ENCODE data around the gene BSG.
"Not testable (repeated sequence)": the region's sequence is repeated elsewhere in the genome, so short reads cannot be mapped to it uniquely, and the experiment has no call there.

The BSG gene

GRCh38 chr19:604355-604754 lies 32.0 kb downstream of the BSG start:
- no peak for DNase-seq (ENCODE audit: low spot score)

GRCh38 chr19:605061-605971 lies 32.9 kb downstream of the BSG start:
- DNase-seq (ENCODE audit: low spot score) = not testable (repeated sequence)

GRCh38 chr19:607301-608154 lies 35.1 kb downstream of the BSG start:
- DNase-seq (ENCODE audit: low spot score) = no peak

- DNase-seq (ENCODE audit: low spot score) = no peak
Measured at GRCh38 chr19:608155-609003, 36.0 kb downstream of the BSG start.

- DNase-seq (ENCODE audit: low spot score) = no peak
Measured at GRCh38 chr19:609004-609346, 36.6 kb downstream of the BSG start.

- no peak for DNase-seq (ENCODE audit: low spot score)
Measured at GRCh38 chr19:610071-610800, 37.8 kb downstream of the BSG start.

- DNase-seq (ENCODE audit: low spot score) = no peak
Measured at GRCh38 chr19:610801-611480, 38.5 kb downstream of the BSG start.

- no peak for DNase-seq (ENCODE audit: low spot score)
Measured at GRCh38 chr19:611481-611868, 39.1 kb downstream of the BSG start.

GRCh38 chr19:612941-613340 lies 40.5 kb downstream of the BSG start:
- no peak for DNase-seq (ENCODE audit: low spot score)

GRCh38 chr19:613732-614567 lies 41.6 kb downstream of the BSG start:
- DNase-seq (ENCODE audit: low spot score) = no peak

- DNase-seq (ENCODE audit: low spot score) = no peak
Measured at GRCh38 chr19:615619-616018, 43.2 kb downstream of the BSG start.

GRCh38 chr19:616062-616700 lies 43.8 kb downstream of the BSG start:
- no peak for DNase-seq (ENCODE audit: low spot score)

- DNase-seq (ENCODE audit: low spot score) = no peak
Measured at GRCh38 chr19:616747-617526, 44.5 kb downstream of the BSG start.

GRCh38 chr19:617551-618246 lies 45.3 kb downstream of the BSG start:
- no peak for DNase-seq (ENCODE audit: low spot score)

- DNase-seq (ENCODE audit: low spot score) = no peak
Measured at GRCh38 chr19:618247-618619, 45.8 kb downstream of the BSG start.

- DNase-seq (ENCODE audit: low spot score) = no peak
Measured at GRCh38 chr19:618674-619285, 46.4 kb downstream of the BSG start.

- DNase-seq (ENCODE audit: low spot score) = no peak
Measured at GRCh38 chr19:619286-620002, 47.0 kb downstream of the BSG start.

All from HuH-7 (cell line).